GM23338 (cell line): ENCODE data around the gene FYCO1. TPM values are rescaled to one million over a fixed set of nuclear protein-coding genes. Genes with fewer than 3 reads are reported as not detected.

Experiments
- ATAC-seq: fragments of 200-7000 bp; cut with Tn5 transposase; 3 replicates; pipeline ENCODE4 v1.9.1; 2020
- DNase-seq: peaks from one replicate; pipeline ENCODE4 v3.0.0-alpha.2; 2015; ENCODE audit warnings: low spot score
- H2AFZ ChIP-seq: fragments of 200-600 bp; sonication (generic); 2 replicates; pipeline ENCODE4 v1.8.0; 2016; ENCODE audit warnings: antibody characterized with exemption, mild to moderate bottlenecking, moderate library complexity
- H3F3A ChIP-seq: fragments of 200-600 bp; sonication (generic); replicated peaks from 2 replicates; pipeline ENCODE4 v1.8.0; 2017; ENCODE audit warnings: antibody characterized with exemption, mixed run types, low read depth
- H3K27ac ChIP-seq: fragments of 200-600 bp; sonication (generic); 2 replicates; pipeline ENCODE4 v1.6.1; 2016; ENCODE audit warnings: low read depth
- H3K27me3 ChIP-seq: fragments of 200-600 bp; sonication (generic); 2 replicates; pipeline ENCODE4 v1.8.0; 2016; ENCODE audit warnings: mild to moderate bottlenecking, mixed run types, moderate library complexity; ENCODE audit not compliant: insufficient read depth
- H3K36me3 ChIP-seq: fragments of 200-600 bp; sonication (generic); 2 replicates; pipeline ENCODE4 v1.8.0; 2016; ENCODE audit warnings: mild to moderate bottlenecking; ENCODE audit not compliant: insufficient read depth
- H3K4me1 ChIP-seq: fragments of 200-600 bp; sonication (generic); 2 replicates; pipeline ENCODE4 v1.8.0; 2016; ENCODE audit warnings: mild to moderate bottlenecking, moderate library complexity; ENCODE audit not compliant: insufficient read depth
- H3K4me2 ChIP-seq: fragments of 200-600 bp; sonication (generic); 2 replicates; pipeline ENCODE4 v1.7.1; 2017; ENCODE audit warnings: mixed run types
- H3K4me3 ChIP-seq: fragments of 200-600 bp; sonication (generic); 2 replicates; pipeline ENCODE4 v1.6.1; 2016; ENCODE audit warnings: mixed run types
- H3K79me2 ChIP-seq: fragments of 200-600 bp; sonication (generic); replicated peaks from 2 replicates; pipeline ENCODE4 v1.8.0; 2017; ENCODE audit warnings: mild to moderate bottlenecking; ENCODE audit not compliant: insufficient read depth
- H3K9me2 ChIP-seq: fragments of 200-600 bp; sonication (generic); 2 replicates; pipeline ENCODE4 v1.8.0; 2017; ENCODE audit not compliant: insufficient read depth
- H4K20me1 ChIP-seq: fragments of 200-600 bp; sonication (generic); replicated peaks from 2 replicates; pipeline ENCODE4 v1.8.0; 2017; ENCODE audit warnings: mild to moderate bottlenecking; ENCODE audit not compliant: insufficient read depth
- H3K27ac Mint-ChIP-seq: 2 replicates; pipeline ENCODE4 v1.8.0; 2020; ENCODE audit warnings: inconsistent platforms, mild to moderate bottlenecking, moderate library complexity, mixed read lengths
- H3K27me3 Mint-ChIP-seq: 3 replicates; pipeline ENCODE4 v1.8.0; 2022; ENCODE audit warnings: low read depth, mild to moderate bottlenecking, moderate library complexity, mixed read lengths, inconsistent platforms; ENCODE audit not compliant: insufficient read depth, poor library complexity
- H3K36me3 Mint-ChIP-seq: 3 replicates; pipeline ENCODE4 v1.8.0; 2021; ENCODE audit warnings: low read depth, mild to moderate bottlenecking, inconsistent platforms, moderate library complexity, mixed read lengths
- H3K4me1 Mint-ChIP-seq: 3 replicates; pipeline ENCODE4 v1.8.0; 2020; ENCODE audit warnings: mild to moderate bottlenecking, inconsistent platforms, mixed read lengths
- H3K4me3 Mint-ChIP-seq: 3 replicates; pipeline ENCODE4 v1.8.0; 2021; ENCODE audit warnings: moderate library complexity, mild to moderate bottlenecking, inconsistent platforms, mixed read lengths
- H3K9me3 Mint-ChIP-seq: 3 replicates; pipeline ENCODE4 v1.8.0; 2020; ENCODE audit warnings: moderate library complexity, mild to moderate bottlenecking, inconsistent platforms, mixed read lengths
- CREB1 ChIP-seq: fragments of 250-450 bp; sonication (Bioruptor Pico); IDR thresholded peaks from 2 replicates; pipeline ENCODE4 v1.5.0; 2020; ENCODE audit warnings: low read depth, mild to moderate bottlenecking, moderate library complexity
- ETS1 ChIP-seq: IDR thresholded peaks from 2 replicates; pipeline ENCODE4 v1.6.1; 2016; ENCODE audit warnings: antibody characterized with exemption
- EZH2 ChIP-seq: fragments of 200-600 bp; sonication (generic); IDR thresholded peaks from one replicate; pipeline ENCODE4 v1.8.0; 2017; ENCODE audit warnings: antibody characterized with exemption, mild to moderate bottlenecking, low read depth; ENCODE audit not compliant: unreplicated experiment
- EZH2phosphoT487 ChIP-seq: fragments of 200-600 bp; sonication (generic); IDR thresholded peaks from one replicate; pipeline ENCODE4 v1.8.1; 2018; ENCODE audit warnings: antibody characterized with exemption; ENCODE audit not compliant: unreplicated experiment
- JUNB ChIP-seq: IDR thresholded peaks from one replicate; pipeline ENCODE4 v1.6.1; 2016; ENCODE audit warnings: antibody characterized with exemption; ENCODE audit not compliant: unreplicated experiment
- ZNF114 ChIP-seq: fragments of 250-450 bp; sonication (Bioruptor Pico); IDR thresholded peaks from 2 replicates; pipeline ENCODE4 v1.5.0; 2020; ENCODE audit warnings: mild to moderate bottlenecking, moderate library complexity
- polyA plus RNA-seq: library from polyadenylated mRNA; unstranded; fragments of >200 nt; fragmentation: Nextera tagmentation; extraction: Ambion mirVana; gene quantifications from 2 replicates; pipeline ENCODE4 v1.2.1, GENCODE V29; 2016
- total RNA-seq: library from RNA; depleted of rRNA; stranded (reverse); fragments of >200 nt; shearing (Covaris generic); gene quantifications from 2 replicates; pipeline ENCODE4 v1.2.3, GENCODE V29; 2014
- TF ChIP-seq, protein P1 (sequence below): fragments of 250-450 bp; sonication (Bioruptor Pico); IDR thresholded peaks from 2 replicates; pipeline ENCODE4 v1.5.0; 2020; ENCODE audit warnings: mild to moderate bottlenecking, moderate library complexity
- TF ChIP-seq, protein P2 (sequence below): IDR thresholded peaks from one replicate; pipeline ENCODE4 v1.6.1; 2018; ENCODE audit warnings: antibody characterized with exemption; ENCODE audit not compliant: unreplicated experiment
- TF ChIP-seq, protein P3 (sequence below), 2 experiments: fragments of 200-600 bp in 1 of 2; sonication (generic) in 1 of 2; conservative IDR thresholded peaks; 2 replicates each; pipeline versions ENCODE4 v1.5.1 to v1.6.1; 2016 to 2017; ENCODE audit warnings: antibody characterized with exemption in 2 of 2, low read depth in 2 of 2, mild to moderate bottlenecking in 2 of 2, moderate library complexity in 1 of 2

FYCO1 gene
- total and polyA plus RNA-seq, 2 experiments from 2014 or later: 4.5 to 17.2 TPM

DNA sequence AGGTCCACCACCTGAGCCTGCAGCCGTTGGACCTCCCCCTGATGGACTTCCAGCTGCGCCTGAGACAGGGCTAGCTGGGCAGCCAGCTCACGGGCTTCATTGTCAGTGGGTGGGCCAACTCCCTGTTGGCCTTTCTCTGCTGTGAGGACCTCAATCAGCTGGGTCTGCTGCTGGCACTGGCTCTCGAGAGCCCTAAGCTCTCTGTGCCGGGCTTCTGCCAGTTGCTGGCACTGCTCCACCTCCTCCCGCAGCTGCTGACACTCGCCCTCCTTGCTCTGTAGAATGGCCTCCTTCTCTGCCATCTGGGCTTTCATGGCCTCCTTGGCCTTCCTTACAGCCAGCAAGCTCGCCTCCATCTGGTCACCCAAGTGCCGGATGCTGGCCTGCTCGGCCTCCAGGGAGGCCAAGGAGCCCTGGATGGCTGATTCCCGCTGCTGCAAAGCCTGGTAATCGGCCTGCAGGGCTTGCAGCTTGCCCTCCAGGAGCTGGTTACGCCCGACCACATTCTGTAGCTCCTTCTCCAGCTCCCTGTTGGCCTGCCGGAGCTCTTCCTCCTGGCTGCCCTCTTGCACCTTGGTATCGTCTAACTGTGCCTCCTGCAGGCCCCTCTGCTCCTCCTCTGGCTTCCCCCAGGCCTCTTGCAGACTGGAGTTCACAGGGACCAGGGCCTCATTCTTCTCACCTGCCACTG lies 28.5 kb downstream of the FYCO1 start (continued):
- TF ChIP-seq, protein P1, sequence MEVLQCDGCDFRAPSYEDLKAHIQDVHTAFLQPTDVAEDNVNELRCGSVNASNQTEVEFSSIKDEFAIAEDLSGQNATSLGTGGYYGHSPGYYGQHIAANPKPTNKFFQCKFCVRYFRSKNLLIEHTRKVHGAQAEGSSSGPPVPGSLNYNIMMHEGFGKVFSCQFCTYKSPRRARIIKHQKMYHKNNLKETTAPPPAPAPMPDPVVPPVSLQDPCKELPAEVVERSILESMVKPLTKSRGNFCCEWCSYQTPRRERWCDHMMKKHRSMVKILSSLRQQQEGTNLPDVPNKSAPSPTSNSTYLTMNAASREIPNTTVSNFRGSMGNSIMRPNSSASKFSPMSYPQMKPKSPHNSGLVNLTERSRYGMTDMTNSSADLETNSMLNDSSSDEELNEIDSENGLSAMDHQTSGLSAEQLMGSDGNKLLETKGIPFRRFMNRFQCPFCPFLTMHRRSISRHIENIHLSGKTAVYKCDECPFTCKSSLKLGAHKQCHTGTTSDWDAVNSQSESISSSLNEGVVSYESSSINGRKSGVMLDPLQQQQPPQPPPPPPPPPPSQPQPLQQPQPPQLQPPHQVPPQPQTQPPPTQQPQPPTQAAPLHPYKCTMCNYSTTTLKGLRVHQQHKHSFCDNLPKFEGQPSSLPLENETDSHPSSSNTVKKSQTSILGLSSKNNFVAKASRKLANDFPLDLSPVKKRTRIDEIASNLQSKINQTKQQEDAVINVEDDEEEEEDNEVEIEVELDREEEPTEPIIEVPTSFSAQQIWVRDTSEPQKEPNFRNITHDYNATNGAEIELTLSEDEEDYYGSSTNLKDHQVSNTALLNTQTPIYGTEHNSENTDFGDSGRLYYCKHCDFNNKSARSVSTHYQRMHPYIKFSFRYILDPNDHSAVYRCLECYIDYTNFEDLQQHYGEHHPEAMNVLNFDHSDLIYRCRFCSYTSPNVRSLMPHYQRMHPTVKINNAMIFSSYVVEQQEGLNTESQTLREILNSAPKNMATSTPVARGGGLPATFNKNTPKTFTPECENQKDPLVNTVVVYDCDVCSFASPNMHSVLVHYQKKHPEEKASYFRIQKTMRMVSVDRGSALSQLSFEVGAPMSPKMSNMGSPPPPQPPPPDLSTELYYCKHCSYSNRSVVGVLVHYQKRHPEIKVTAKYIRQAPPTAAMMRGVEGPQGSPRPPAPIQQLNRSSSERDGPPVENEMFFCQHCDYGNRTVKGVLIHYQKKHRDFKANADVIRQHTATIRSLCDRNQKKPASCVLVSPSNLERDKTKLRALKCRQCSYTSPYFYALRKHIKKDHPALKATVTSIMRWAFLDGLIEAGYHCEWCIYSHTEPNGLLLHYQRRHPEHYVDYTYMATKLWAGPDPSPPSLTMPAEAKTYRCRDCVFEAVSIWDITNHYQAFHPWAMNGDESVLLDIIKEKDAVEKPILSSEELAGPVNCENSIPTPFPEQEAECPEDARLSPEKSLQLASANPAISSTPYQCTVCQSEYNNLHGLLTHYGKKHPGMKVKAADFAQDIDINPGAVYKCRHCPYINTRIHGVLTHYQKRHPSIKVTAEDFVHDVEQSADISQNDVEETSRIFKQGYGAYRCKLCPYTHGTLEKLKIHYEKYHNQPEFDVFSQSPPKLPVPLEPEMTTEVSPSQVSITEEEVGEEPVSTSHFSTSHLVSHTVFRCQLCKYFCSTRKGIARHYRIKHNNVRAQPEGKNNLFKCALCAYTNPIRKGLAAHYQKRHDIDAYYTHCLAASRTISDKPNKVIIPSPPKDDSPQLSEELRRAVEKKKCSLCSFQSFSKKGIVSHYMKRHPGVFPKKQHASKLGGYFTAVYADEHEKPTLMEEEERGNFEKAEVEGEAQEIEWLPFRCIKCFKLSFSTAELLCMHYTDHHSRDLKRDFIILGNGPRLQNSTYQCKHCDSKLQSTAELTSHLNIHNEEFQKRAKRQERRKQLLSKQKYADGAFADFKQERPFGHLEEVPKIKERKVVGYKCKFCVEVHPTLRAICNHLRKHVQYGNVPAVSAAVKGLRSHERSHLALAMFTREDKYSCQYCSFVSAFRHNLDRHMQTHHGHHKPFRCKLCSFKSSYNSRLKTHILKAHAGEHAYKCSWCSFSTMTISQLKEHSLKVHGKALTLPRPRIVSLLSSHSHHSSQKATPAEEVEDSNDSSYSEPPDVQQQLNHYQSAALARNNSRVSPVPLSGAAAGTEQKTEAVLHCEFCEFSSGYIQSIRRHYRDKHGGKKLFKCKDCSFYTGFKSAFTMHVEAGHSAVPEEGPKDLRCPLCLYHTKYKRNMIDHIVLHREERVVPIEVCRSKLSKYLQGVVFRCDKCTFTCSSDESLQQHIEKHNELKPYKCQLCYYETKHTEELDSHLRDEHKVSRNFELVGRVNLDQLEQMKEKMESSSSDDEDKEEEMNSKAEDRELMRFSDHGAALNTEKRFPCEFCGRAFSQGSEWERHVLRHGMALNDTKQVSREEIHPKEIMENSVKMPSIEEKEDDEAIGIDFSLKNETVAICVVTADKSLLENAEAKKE (CRISPR knock-in tag): no peak
- no peak for TF ChIP-seq ZNF114 (CRISPR knock-in tag)

DNA sequence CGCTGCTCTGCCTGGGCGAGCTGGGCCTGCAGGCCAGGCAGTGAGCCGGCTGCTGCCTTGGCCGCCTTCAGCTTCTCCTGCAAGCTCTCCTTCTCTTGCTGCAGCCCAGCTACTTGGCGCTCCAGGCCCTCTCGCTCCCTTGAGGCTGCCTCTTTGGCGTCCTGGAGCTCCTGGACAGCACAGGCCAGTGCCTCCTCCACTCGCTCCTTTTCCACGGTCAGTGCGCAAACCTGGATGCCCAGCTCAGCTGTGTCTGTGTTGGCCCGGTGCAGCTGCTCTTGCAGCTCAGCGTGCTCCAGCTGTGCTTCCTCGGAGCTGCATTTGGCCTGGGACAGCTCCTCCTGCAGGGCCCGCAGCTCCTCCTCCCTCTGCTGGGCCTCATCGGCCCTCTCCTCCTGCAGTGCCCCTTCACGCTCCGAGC lies 29.2 kb downstream of the FYCO1 start:
- Histone ChIP-seq H3K4me3 (no peak overlapping the region), H3F3A (no peaks in the 10 kb centered on the region), H3K4me1 (no peaks in the 10 kb centered on the region), H4K20me1 (no peaks in the 10 kb centered on the region; the same call in 1 of the 2 replicates), H3K4me2 (no peak overlapping the region), H2AFZ (no peak overlapping the region), H3K9me2 (no peaks in the 10 kb centered on the region), H3K36me3 (peaks cover 29% of the 10 kb centered on the region), H3K27ac (no peak overlapping the region), H3K27me3 (no peaks in the 10 kb centered on the region), H3K79me2 (no peaks in the 10 kb centered on the region)
- Mint-ChIP-seq H3K27me3 (peaks cover 2% of the 10 kb centered on the region), H3K4me3 (no peak overlapping the region), H3K9me3 (no peaks in the 10 kb centered on the region), H3K4me1 (no peaks in the 10 kb centered on the region; the same call in 2 of the 3 replicates), H3K27ac (no peak overlapping the region), H3K36me3 (peaks cover 57% of the 10 kb centered on the region)
- DNase-seq: peak; percentile 7
- ATAC-seq: no peak
- TF ChIP-seq, protein P2, sequence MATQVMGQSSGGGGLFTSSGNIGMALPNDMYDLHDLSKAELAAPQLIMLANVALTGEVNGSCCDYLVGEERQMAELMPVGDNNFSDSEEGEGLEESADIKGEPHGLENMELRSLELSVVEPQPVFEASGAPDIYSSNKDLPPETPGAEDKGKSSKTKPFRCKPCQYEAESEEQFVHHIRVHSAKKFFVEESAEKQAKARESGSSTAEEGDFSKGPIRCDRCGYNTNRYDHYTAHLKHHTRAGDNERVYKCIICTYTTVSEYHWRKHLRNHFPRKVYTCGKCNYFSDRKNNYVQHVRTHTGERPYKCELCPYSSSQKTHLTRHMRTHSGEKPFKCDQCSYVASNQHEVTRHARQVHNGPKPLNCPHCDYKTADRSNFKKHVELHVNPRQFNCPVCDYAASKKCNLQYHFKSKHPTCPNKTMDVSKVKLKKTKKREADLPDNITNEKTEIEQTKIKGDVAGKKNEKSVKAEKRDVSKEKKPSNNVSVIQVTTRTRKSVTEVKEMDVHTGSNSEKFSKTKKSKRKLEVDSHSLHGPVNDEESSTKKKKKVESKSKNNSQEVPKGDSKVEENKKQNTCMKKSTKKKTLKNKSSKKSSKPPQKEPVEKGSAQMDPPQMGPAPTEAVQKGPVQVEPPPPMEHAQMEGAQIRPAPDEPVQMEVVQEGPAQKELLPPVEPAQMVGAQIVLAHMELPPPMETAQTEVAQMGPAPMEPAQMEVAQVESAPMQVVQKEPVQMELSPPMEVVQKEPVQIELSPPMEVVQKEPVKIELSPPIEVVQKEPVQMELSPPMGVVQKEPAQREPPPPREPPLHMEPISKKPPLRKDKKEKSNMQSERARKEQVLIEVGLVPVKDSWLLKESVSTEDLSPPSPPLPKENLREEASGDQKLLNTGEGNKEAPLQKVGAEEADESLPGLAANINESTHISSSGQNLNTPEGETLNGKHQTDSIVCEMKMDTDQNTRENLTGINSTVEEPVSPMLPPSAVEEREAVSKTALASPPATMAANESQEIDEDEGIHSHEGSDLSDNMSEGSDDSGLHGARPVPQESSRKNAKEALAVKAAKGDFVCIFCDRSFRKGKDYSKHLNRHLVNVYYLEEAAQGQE: no peak
- TF ChIP-seq CREB1 (CRISPR knock-in tag) (no peak), JUNB (no peak), EZH2phosphoT487 (no peak), EZH2 (no peak), ETS1 (no peak), ZNF114 (CRISPR knock-in tag) (no peak)
- TF ChIP-seq, protein P3, sequence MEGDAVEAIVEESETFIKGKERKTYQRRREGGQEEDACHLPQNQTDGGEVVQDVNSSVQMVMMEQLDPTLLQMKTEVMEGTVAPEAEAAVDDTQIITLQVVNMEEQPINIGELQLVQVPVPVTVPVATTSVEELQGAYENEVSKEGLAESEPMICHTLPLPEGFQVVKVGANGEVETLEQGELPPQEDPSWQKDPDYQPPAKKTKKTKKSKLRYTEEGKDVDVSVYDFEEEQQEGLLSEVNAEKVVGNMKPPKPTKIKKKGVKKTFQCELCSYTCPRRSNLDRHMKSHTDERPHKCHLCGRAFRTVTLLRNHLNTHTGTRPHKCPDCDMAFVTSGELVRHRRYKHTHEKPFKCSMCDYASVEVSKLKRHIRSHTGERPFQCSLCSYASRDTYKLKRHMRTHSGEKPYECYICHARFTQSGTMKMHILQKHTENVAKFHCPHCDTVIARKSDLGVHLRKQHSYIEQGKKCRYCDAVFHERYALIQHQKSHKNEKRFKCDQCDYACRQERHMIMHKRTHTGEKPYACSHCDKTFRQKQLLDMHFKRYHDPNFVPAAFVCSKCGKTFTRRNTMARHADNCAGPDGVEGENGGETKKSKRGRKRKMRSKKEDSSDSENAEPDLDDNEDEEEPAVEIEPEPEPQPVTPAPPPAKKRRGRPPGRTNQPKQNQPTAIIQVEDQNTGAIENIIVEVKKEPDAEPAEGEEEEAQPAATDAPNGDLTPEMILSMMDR (conservative IDR thresholded peaks at IDR 0.05; ENCODE audit: low read depth in 2 of 2): no peak
